Measurements from ENCODE around the gene AR. TPM values are rescaled to one million over a fixed set of nuclear protein-coding genes. Genes with fewer than 3 reads are reported as not detected.

AR gene
- total RNA-seq, 1 donor from 2014 or later: 7.2 TPM

- no peak for TF ChIP-seq CTCF (IDR thresholded peaks at IDR 0.05; ENCODE audit: unreplicated experiment)
- H3K36me3 Mint-ChIP-seq: no peaks in the 10 kb centered on the region
- H3K4me3 Mint-ChIP-seq: no peak overlapping the region
- no peak for DNase-seq (ENCODE audit: low spot score in 2 of 2, unreplicated experiment in 2 of 2)
- no peak overlapping the region for H3K27ac Mint-ChIP-seq
- H3K4me1 Mint-ChIP-seq: no peaks in the 10 kb centered on the region
- H3K9me3 Mint-ChIP-seq: peaks cover 30% of the 10 kb centered on the region
- H3K27me3 Mint-ChIP-seq (ENCODE audit: low read depth): no peaks in the 10 kb centered on the region
Observed at GRCh38 chrX:67607466-67607865, 63.6 kb downstream of the AR start.

GRCh38 chrX:67610282-67610681 lies 66.5 kb downstream of the AR start:
- no peak for DNase-seq (ENCODE audit: low spot score in 2 of 2, unreplicated experiment in 2 of 2)
- Mint-ChIP-seq H3K4me1 (no peaks in the 10 kb centered on the region), H3K9me3 (peaks cover 47% of the 10 kb centered on the region), H3K36me3 (no peaks in the 10 kb centered on the region), H3K27ac (no peak overlapping the region), H3K27me3 (ENCODE audit: low read depth) (no peaks in the 10 kb centered on the region), H3K4me3 (no peak overlapping the region)
- TF ChIP-seq CTCF (IDR thresholded peaks at IDR 0.05; ENCODE audit: unreplicated experiment): no peak

- DNase-seq (ENCODE audit: low spot score in 2 of 2, unreplicated experiment in 2 of 2): no peak
- Mint-ChIP-seq H3K27ac (no peak overlapping the region), H3K4me1 (no peaks in the 10 kb centered on the region), H3K27me3 (ENCODE audit: low read depth) (no peaks in the 10 kb centered on the region), H3K4me3 (no peak overlapping the region), H3K36me3 (no peaks in the 10 kb centered on the region), H3K9me3 (peaks cover 49% of the 10 kb centered on the region)
- no peak for TF ChIP-seq CTCF (IDR thresholded peaks at IDR 0.05; ENCODE audit: unreplicated experiment)
Observed at GRCh38 chrX:67612231-67612630, 68.4 kb downstream of the AR start.

DNA sequence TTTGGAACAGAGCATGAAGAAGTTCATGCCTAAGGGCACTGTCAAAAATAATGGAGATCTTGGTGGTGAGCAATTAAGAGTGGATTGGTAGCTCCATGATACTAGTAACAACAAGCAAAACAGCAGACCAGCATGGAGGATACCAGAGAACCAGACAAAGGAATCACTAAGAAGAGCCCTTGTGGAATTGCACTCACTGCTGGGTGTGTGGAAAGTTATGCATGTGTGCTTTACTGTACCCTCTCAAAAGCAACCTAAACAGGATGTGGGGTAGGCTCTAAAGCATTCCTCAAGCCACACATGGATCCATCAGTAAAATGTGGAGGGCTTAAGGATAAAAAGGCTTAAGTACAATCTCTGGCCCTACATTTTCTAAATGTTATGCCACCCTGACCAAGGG lies 69.5 kb downstream of the AR start:
- H3K9me3 Mint-ChIP-seq: peaks cover 47% of the 10 kb centered on the region
- no peak overlapping the region for H3K27ac Mint-ChIP-seq
- H3K4me1 Mint-ChIP-seq: no peaks in the 10 kb centered on the region
- DNase-seq (ENCODE audit: low spot score in 2 of 2, unreplicated experiment in 2 of 2): no peak
- H3K27me3 Mint-ChIP-seq (ENCODE audit: low read depth): no peaks in the 10 kb centered on the region
- H3K4me3 Mint-ChIP-seq: no peak overlapping the region
- H3K36me3 Mint-ChIP-seq: no peaks in the 10 kb centered on the region
- no peak for TF ChIP-seq CTCF (IDR thresholded peaks at IDR 0.05; ENCODE audit: unreplicated experiment)

DNA sequence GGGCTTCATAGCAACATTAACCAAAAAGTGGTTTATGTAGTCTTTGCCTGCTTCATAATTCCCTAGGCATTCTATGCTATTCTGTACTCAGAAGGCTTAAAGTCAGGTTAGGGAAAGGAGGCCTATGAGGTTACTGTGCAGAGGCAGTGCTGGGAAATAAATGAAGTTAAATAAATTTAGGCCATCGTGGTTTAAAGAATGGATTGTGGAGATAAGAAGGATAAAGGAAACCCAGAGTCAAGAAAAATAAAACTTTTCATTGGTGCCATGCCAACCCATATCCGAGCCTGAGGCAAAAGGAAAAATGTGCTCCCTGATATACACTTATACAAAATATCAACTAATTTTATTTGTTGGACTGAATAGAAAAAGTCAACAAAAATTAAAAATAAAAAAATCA lies 70.2 kb downstream of the AR start:
- Mint-ChIP-seq H3K4me1 (no peaks in the 10 kb centered on the region), H3K27ac (no peak overlapping the region), H3K27me3 (ENCODE audit: low read depth) (no peaks in the 10 kb centered on the region), H3K36me3 (no peaks in the 10 kb centered on the region), H3K9me3 (peaks cover 50% of the 10 kb centered on the region), H3K4me3 (no peak overlapping the region)
- TF ChIP-seq CTCF (IDR thresholded peaks at IDR 0.05; ENCODE audit: unreplicated experiment): no peak
- DNase-seq (ENCODE audit: low spot score in 2 of 2, unreplicated experiment in 2 of 2): no peak

- TF ChIP-seq CTCF (IDR thresholded peaks at IDR 0.05; ENCODE audit: unreplicated experiment): no peak
- Mint-ChIP-seq H3K4me3 (no peak overlapping the region), H3K9me3 (peaks cover 50% of the 10 kb centered on the region), H3K36me3 (no peaks in the 10 kb centered on the region), H3K27ac (no peak overlapping the region), H3K4me1 (no peaks in the 10 kb centered on the region), H3K27me3 (ENCODE audit: low read depth) (no peaks in the 10 kb centered on the region)
- no peak for DNase-seq (ENCODE audit: low spot score in 2 of 2, unreplicated experiment in 2 of 2)
Observed at GRCh38 chrX:67614423-67614822, 70.6 kb downstream of the AR start.

Measured in mesothelial cell of epicardium (in vitro differentiated cells).